ENCODE data around the gene DDX54.

DDX54 gene

GRCh38 chr12:113111247-113111646, 74.0 kb downstream of the DDX54 start:
- H3K4me1 ChIP-seq (ENCODE audit: control insufficient read depth in 1 of 2, insufficient read depth in 2 of 2, low read length in 2 of 2) = no peaks in the 10 kb centered on the region
- no peaks in the 10 kb centered on the region for H3K9me3 ChIP-seq (ENCODE audit: control insufficient read depth in 1 of 2, low read length in 2 of 2)
- no peaks in the 10 kb centered on the region for H3K36me3 ChIP-seq (ENCODE audit: control insufficient read depth in 1 of 2, insufficient read depth in 2 of 2, low read length in 2 of 2)
- H3K27ac ChIP-seq (ENCODE audit: low read length) = no peak overlapping the region
- H3K27me3 ChIP-seq (ENCODE audit: low read depth, low read length) = no peaks in the 10 kb centered on the region
- H3K4me3 ChIP-seq (ENCODE audit: low read depth in 1 of 2, low read length in 2 of 2) = no peak overlapping the region

- no peaks in the 10 kb centered on the region for H3K4me1 ChIP-seq (ENCODE audit: control insufficient read depth in 1 of 2, insufficient read depth in 2 of 2, low read length in 2 of 2)
- no peaks in the 10 kb centered on the region for H3K27me3 ChIP-seq (ENCODE audit: low read depth, low read length)
- no peaks in the 10 kb centered on the region for H3K9me3 ChIP-seq (ENCODE audit: control insufficient read depth in 1 of 2, low read length in 2 of 2)
- H3K27ac ChIP-seq (ENCODE audit: low read length) = no peak overlapping the region
- H3K36me3 ChIP-seq (ENCODE audit: control insufficient read depth in 1 of 2, insufficient read depth in 2 of 2, low read length in 2 of 2) = no peaks in the 10 kb centered on the region
- no peak overlapping the region for H3K4me3 ChIP-seq (ENCODE audit: low read depth in 1 of 2, low read length in 2 of 2)
Observed at GRCh38 chr12:113109872-113110599, 75.2 kb downstream of the DDX54 start.

- Histone ChIP-seq H3K27me3 (ENCODE audit: low read depth, low read length) (no peaks in the 10 kb centered on the region), H3K9me3 (ENCODE audit: control insufficient read depth in 1 of 2, low read length in 2 of 2) (no peaks in the 10 kb centered on the region), H3K27ac (ENCODE audit: low read length) (no peak overlapping the region), H3K36me3 (ENCODE audit: control insufficient read depth in 1 of 2, insufficient read depth in 2 of 2, low read length in 2 of 2) (no peaks in the 10 kb centered on the region), H3K4me3 (ENCODE audit: low read depth in 1 of 2, low read length in 2 of 2) (no peak overlapping the region), H3K4me1 (ENCODE audit: control insufficient read depth in 1 of 2, insufficient read depth in 2 of 2, low read length in 2 of 2) (no peaks in the 10 kb centered on the region)
Observed at GRCh38 chr12:113109360-113109759, 75.9 kb downstream of the DDX54 start.

- no peaks in the 10 kb centered on the region for H3K9me3 ChIP-seq (ENCODE audit: control insufficient read depth in 1 of 2, low read length in 2 of 2)
- no peaks in the 10 kb centered on the region for H3K36me3 ChIP-seq (ENCODE audit: control insufficient read depth in 1 of 2, insufficient read depth in 2 of 2, low read length in 2 of 2)
- H3K27me3 ChIP-seq (ENCODE audit: low read depth, low read length) = no peaks in the 10 kb centered on the region
- H3K4me1 ChIP-seq (ENCODE audit: control insufficient read depth in 1 of 2, insufficient read depth in 2 of 2, low read length in 2 of 2) = peaks cover 0 to 6% of the 10 kb centered on the region in 2 donors
- no peak overlapping the region for H3K4me3 ChIP-seq (ENCODE audit: low read depth in 1 of 2, low read length in 2 of 2)
- no peak overlapping the region for H3K27ac ChIP-seq (ENCODE audit: low read length)
Observed at GRCh38 chr12:113108308-113108707, 77.0 kb downstream of the DDX54 start.
